ENCODE results near the gene STX7. TPM values are rescaled to one million over a fixed set of nuclear protein-coding genes. Genes with fewer than 3 reads are reported as not detected.

STX7 gene
- total RNA-seq, 1 donor, result 43.8 TPM

DNA sequence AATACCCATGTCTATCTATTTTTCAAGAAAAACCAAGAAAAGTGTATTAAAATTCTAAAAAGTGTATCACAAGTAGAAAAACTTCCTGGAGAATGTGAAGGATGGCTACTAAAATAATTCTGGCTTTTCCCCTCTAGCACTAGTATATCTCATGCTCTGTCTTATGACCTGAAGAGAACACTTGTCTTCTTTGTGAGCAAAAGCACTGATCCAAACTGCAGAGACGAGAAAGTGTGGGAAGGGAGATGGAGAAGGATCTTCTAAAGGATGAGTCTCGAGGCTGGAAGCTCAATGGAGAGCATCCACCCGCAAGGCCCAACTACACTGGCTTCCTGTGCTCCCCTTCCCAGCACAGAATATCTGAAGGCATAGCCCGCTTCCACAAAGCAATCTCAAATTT is 23.5 kb downstream of the STX7 start:
- Histone ChIP-seq H3K9me3 (ENCODE audit: low read depth, low read length) (no peaks in the 10 kb centered on the region), H3K27ac (ENCODE audit: low read depth, low read length) (peak overlapping the region; percentile 78), H3K4me2 (ENCODE audit: insufficient read depth, low read length) (no peak overlapping the region), H4K20me1 (ENCODE audit: insufficient read depth, low read length) (peaks cover 10% of the 10 kb centered on the region), H3K79me2 (ENCODE audit: insufficient read depth, low read length) (peaks cover 71% of the 10 kb centered on the region), H2AFZ (ENCODE audit: low read length) (peak overlapping the region; percentile 49), H3K36me3 (ENCODE audit: insufficient read depth, low read length) (no peaks in the 10 kb centered on the region), H3K4me1 (ENCODE audit: insufficient read depth, low read length) (peaks cover 28% of the 10 kb centered on the region), H3K27me3 (ENCODE audit: insufficient read depth, low read length) (no peaks in the 10 kb centered on the region), H3K4me3 (ENCODE audit: insufficient read depth, low read length) (no peak overlapping the region)
- DNase-seq (ENCODE audit: insufficient read length, low spot score, missing footprints), result no peak
- TF ChIP-seq, protein P1, sequence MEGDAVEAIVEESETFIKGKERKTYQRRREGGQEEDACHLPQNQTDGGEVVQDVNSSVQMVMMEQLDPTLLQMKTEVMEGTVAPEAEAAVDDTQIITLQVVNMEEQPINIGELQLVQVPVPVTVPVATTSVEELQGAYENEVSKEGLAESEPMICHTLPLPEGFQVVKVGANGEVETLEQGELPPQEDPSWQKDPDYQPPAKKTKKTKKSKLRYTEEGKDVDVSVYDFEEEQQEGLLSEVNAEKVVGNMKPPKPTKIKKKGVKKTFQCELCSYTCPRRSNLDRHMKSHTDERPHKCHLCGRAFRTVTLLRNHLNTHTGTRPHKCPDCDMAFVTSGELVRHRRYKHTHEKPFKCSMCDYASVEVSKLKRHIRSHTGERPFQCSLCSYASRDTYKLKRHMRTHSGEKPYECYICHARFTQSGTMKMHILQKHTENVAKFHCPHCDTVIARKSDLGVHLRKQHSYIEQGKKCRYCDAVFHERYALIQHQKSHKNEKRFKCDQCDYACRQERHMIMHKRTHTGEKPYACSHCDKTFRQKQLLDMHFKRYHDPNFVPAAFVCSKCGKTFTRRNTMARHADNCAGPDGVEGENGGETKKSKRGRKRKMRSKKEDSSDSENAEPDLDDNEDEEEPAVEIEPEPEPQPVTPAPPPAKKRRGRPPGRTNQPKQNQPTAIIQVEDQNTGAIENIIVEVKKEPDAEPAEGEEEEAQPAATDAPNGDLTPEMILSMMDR (IDR thresholded peaks at IDR 0.05; ENCODE audit: extremely low read depth, low read depth, low read length), result no peak

- TF ChIP-seq, protein P1 (IDR thresholded peaks at IDR 0.05; ENCODE audit: extremely low read depth, low read depth, low read length), result no peak
- H4K20me1 ChIP-seq (ENCODE audit: insufficient read depth, low read length), result peaks cover 17% of the 10 kb centered on the region
- peaks cover 33% of the 10 kb centered on the region for H3K4me1 ChIP-seq (ENCODE audit: insufficient read depth, low read length)
- H3K4me2 ChIP-seq (ENCODE audit: insufficient read depth, low read length), result no peak overlapping the region
- no peak overlapping the region for H2AFZ ChIP-seq (ENCODE audit: low read length)
- no peak for DNase-seq (ENCODE audit: insufficient read length, low spot score, missing footprints)
- no peak overlapping the region for H3K4me3 ChIP-seq (ENCODE audit: insufficient read depth, low read length)
- H3K27me3 ChIP-seq (ENCODE audit: insufficient read depth, low read length), result no peaks in the 10 kb centered on the region
- H3K27ac ChIP-seq (ENCODE audit: low read depth, low read length), result no peak overlapping the region
- peaks cover 69% of the 10 kb centered on the region for H3K79me2 ChIP-seq (ENCODE audit: insufficient read depth, low read length)
- H3K9me3 ChIP-seq (ENCODE audit: low read depth, low read length), result no peaks in the 10 kb centered on the region
- H3K36me3 ChIP-seq (ENCODE audit: insufficient read depth, low read length), result no peaks in the 10 kb centered on the region
These were observed 25.2 kb downstream of the STX7 start for GRCh38 chr6:132487762-132488161.

- no peak overlapping the region for H2AFZ ChIP-seq (ENCODE audit: low read length)
- peaks cover 17% of the 10 kb centered on the region for H4K20me1 ChIP-seq (ENCODE audit: insufficient read depth, low read length)
- no peak overlapping the region for H3K4me3 ChIP-seq (ENCODE audit: insufficient read depth, low read length)
- H3K27ac ChIP-seq (ENCODE audit: low read depth, low read length), result no peak overlapping the region
- DNase-seq (ENCODE audit: insufficient read length, low spot score, missing footprints), result no peak
- no peak overlapping the region for H3K4me2 ChIP-seq (ENCODE audit: insufficient read depth, low read length)
- peaks cover 10% of the 10 kb centered on the region for H3K4me1 ChIP-seq (ENCODE audit: insufficient read depth, low read length)
- no peaks in the 10 kb centered on the region for H3K36me3 ChIP-seq (ENCODE audit: insufficient read depth, low read length)
- peaks cover 72% of the 10 kb centered on the region for H3K79me2 ChIP-seq (ENCODE audit: insufficient read depth, low read length)
- no peaks in the 10 kb centered on the region for H3K9me3 ChIP-seq (ENCODE audit: low read depth, low read length)
- TF ChIP-seq, protein P1 (IDR thresholded peaks at IDR 0.05; ENCODE audit: extremely low read depth, low read depth, low read length), result no peak
- H3K27me3 ChIP-seq (ENCODE audit: insufficient read depth, low read length), result no peaks in the 10 kb centered on the region
These were observed 28.3 kb downstream of the STX7 start for GRCh38 chr6:132484680-132485018.

GRCh38 chr6:132483779-132484679 is 28.9 kb downstream of the STX7 start:
- DNase-seq (ENCODE audit: insufficient read length, low spot score, missing footprints), result no peak

More at GRCh38 chr6:132483779-132484679, 28.9 kb downstream of the STX7 start:
- H3K27me3 ChIP-seq (ENCODE audit: insufficient read depth, low read length), result no peaks in the 10 kb centered on the region
- peaks cover 17% of the 10 kb centered on the region for H4K20me1 ChIP-seq (ENCODE audit: insufficient read depth, low read length)
- no peaks in the 10 kb centered on the region for H3K9me3 ChIP-seq (ENCODE audit: low read depth, low read length)
- H3K79me2 ChIP-seq (ENCODE audit: insufficient read depth, low read length), result peaks cover 72% of the 10 kb centered on the region
- no peak overlapping the region for H2AFZ ChIP-seq (ENCODE audit: low read length)
- H3K4me2 ChIP-seq (ENCODE audit: insufficient read depth, low read length), result peak overlapping the region; percentile 63
- H3K4me3 ChIP-seq (ENCODE audit: insufficient read depth, low read length), result no peak overlapping the region
- H3K27ac ChIP-seq (ENCODE audit: low read depth, low read length), result no peak overlapping the region
- H3K4me1 ChIP-seq (ENCODE audit: insufficient read depth, low read length), result peaks cover 6% of the 10 kb centered on the region
- no peaks in the 10 kb centered on the region for H3K36me3 ChIP-seq (ENCODE audit: insufficient read depth, low read length)
- TF ChIP-seq, protein P1 (IDR thresholded peaks at IDR 0.05; ENCODE audit: extremely low read depth, low read depth, low read length), result peak; percentile 72

Measured in osteoblast (primary cell).